ENCODE measurements around the gene GCN1. TPM values are rescaled to one million over a fixed set of nuclear protein-coding genes. Genes with fewer than 3 reads are reported as not detected.

The GCN1 gene
- total RNA-seq, 3 donors from 2014 or later, result 74.6 to 108 (median 76.7) TPM

DNA sequence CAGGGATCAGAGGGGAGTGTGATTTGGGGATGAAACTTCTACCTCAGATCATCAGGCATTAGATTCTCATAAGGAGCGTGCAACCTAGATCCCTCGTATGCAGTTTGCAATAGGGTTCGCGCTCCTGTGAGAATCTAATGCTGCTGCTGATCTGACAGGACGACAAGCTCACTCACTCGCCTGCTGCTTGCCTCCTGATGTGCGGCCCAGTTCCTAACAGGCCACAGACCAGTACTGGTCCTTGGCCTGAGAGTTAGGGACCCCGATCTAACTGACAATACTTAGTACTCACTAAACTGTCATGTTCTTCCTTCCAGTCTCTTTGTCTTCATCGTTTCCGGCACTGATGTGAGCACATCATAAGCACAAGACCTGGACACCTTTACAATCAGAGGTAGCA is 11.7 kb upstream of the GCN1 start:
- ATAC-seq, result no peak
- peaks cover 7% of the 10 kb centered on the region for H3K4me1 ChIP-seq (ENCODE audit: low read depth)
- DNase-seq, result peak in 1 of 3 donors; percentile 23
- no peak overlapping the region for H3K4me3 ChIP-seq
- intact Hi-C loops (cut with DNase I, micrococcal nuclease), result no loop called here
- H3K9me3 ChIP-seq, result no peaks in the 10 kb centered on the region
- no peaks in the 10 kb centered on the region for H3K36me3 ChIP-seq (ENCODE audit: low read depth)
- TF ChIP-seq, protein P1, sequence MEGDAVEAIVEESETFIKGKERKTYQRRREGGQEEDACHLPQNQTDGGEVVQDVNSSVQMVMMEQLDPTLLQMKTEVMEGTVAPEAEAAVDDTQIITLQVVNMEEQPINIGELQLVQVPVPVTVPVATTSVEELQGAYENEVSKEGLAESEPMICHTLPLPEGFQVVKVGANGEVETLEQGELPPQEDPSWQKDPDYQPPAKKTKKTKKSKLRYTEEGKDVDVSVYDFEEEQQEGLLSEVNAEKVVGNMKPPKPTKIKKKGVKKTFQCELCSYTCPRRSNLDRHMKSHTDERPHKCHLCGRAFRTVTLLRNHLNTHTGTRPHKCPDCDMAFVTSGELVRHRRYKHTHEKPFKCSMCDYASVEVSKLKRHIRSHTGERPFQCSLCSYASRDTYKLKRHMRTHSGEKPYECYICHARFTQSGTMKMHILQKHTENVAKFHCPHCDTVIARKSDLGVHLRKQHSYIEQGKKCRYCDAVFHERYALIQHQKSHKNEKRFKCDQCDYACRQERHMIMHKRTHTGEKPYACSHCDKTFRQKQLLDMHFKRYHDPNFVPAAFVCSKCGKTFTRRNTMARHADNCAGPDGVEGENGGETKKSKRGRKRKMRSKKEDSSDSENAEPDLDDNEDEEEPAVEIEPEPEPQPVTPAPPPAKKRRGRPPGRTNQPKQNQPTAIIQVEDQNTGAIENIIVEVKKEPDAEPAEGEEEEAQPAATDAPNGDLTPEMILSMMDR (IDR thresholded peaks at IDR 0.05), result no peak

DNA sequence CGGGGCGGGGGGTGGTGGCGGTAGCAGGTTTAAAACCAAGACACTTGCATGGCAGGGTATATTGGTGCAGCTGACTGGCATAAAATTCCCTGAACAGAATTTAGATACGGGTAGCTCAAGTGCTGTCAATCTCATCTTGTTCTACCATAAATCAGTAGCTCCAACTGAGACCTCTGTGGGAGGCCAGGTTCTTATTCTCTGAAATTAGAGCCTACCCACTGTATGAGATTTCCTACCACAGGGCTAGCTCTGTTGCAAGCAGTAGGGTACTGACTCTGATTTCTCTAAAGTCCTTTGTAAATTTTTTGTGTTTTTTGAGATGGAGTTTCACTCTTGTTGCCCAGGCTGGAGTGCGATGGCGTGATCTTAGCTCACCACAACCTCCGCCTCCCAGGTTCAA is 9.7 kb upstream of the GCN1 start:
- no peak overlapping the region for H3K4me3 ChIP-seq
- H3K36me3 ChIP-seq (ENCODE audit: low read depth), result no peaks in the 10 kb centered on the region
- H3K4me1 ChIP-seq (ENCODE audit: low read depth), result peaks cover 9% of the 10 kb centered on the region
- intact Hi-C loops (cut with DNase I, micrococcal nuclease), result no loop called here
- TF ChIP-seq, protein P1 (IDR thresholded peaks at IDR 0.05), result no peak
- ATAC-seq, result no peak
- DNase-seq, result no peak
- no peaks in the 10 kb centered on the region for H3K9me3 ChIP-seq

DNA sequence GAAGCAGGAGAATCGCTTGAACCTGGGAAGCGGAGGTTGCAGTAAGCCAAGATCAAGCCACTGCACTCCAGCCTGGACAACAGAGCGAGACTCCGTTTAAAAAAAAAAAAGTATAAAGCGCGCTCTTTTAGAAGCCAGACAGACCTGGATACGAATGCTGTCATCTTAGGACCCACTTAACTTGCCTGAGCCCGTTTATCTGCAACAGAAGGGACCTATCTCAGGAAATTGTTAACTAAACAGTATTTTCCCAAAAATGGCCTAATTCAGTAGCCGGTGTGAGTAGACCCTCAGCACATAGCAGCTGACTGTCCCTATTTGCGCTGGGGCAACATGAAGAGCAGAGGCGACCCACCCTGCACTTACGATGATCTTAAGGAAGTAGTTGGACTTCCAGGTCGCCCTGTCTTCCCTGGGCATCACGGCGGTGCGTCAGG is 5.9 kb upstream of the GCN1 start:
- peaks cover 28% of the 10 kb centered on the region for H3K4me1 ChIP-seq (ENCODE audit: low read depth)
- TF ChIP-seq, protein P1 (IDR thresholded peaks at IDR 0.05), result no peak
- peaks cover 13% of the 10 kb centered on the region for H3K36me3 ChIP-seq (ENCODE audit: low read depth)
- no peak for DNase-seq
- H3K9me3 ChIP-seq, result no peaks in the 10 kb centered on the region
- ATAC-seq, result peak; percentile 38
- peak overlapping the region; percentile 85 for H3K4me3 ChIP-seq
- intact Hi-C loops (cut with DNase I, micrococcal nuclease), result no loop called here

DNA sequence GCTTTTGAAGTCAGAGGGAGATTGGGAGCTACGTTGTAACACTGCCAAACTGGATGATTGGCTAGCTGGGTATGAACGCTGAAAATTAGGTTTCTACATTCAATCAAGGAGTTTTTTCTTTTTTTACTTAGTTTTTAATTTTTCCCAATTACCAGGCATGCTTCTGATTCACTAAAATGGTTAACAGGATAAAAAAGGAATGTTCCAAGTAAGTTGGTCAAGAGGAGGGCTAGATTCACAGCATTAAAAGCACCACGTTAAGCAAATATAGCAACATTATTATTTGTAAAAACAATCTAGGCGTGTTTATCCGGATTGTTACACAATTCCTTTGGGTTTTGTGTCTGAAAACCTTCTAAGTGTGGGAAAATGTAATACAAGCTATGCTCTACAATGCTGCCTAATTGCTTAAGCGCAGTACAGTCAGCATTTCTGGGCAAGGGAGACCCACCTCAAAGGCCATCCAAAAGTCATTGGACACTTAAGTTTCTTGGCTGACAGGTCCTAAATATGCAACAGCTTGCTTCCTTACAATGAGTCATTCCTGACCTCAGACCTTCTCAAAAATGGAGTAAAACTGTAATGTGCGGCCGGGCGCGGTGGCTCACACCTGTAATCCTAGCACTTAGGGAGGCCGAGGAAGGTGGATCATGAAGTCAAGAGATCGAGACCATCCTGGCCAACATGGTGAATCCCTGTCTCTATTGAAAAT is 5.2 kb upstream of the GCN1 start:
- DNase-seq (peak in 1 of 3 donors; percentile 47), ATAC-seq (no peak)
- Histone ChIP-seq H3K36me3 (ENCODE audit: low read depth) (peaks cover 13% of the 10 kb centered on the region), H3K4me1 (ENCODE audit: low read depth) (peaks cover 35% of the 10 kb centered on the region), H3K9me3 (no peaks in the 10 kb centered on the region), H3K4me3 (peak overlapping the region; percentile 85)
- intact Hi-C loops (cut with DNase I, micrococcal nuclease), result no loop called here
- TF ChIP-seq, protein P1 (IDR thresholded peaks at IDR 0.05), result no peak

DNA sequence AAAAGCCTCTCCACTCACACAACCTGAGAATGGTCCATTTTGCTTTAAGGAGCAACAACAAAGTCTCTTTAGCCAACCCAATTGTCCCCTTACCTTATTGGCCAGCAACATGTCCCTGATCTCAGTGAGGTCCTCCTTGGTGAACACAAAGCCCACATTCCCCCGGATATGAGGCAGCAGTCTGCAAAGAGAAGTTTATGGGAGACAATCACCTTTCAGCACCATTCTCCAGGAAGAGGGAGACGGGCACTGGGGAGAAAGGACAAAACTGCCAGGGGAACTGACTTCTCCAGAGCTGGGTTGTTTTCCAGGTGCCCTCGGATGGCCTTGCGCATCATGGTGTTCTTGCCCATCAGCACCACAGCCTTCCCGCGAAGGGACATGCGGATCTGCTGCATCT is 4.5 kb upstream of the GCN1 start:
- Histone ChIP-seq H3K36me3 (ENCODE audit: low read depth) (peaks cover 13% of the 10 kb centered on the region), H3K9me3 (no peaks in the 10 kb centered on the region), H3K4me1 (ENCODE audit: low read depth) (peaks cover 35% of the 10 kb centered on the region), H3K4me3 (no peak overlapping the region)
- ATAC-seq (no peak), DNase-seq (peak in 1 of 3 donors; percentile 37)
- TF ChIP-seq, protein P1 (IDR thresholded peaks at IDR 0.05), result no peak
- intact Hi-C loops (cut with DNase I, micrococcal nuclease), result no loop called here
